ENCODE data around the gene DOCK2. TPM values are rescaled to one million over a fixed set of nuclear protein-coding genes. Genes with fewer than 3 reads are reported as not detected.

DOCK2 gene
- total and polyA plus RNA-seq, 3 donors from 2014 or later = 6.8 to 8.9 (median 7.3) TPM

- Histone ChIP-seq H3K36me3 (ENCODE audit: low read depth, missing control alignments) (no peaks in the 10 kb centered on the region), H3K27me3 (no peaks in the 10 kb centered on the region), H3K4me3 (no peak overlapping the region), H3K27ac (no peak overlapping the region), H3K4me1 (no peaks in the 10 kb centered on the region), H3K9me3 (no peaks in the 10 kb centered on the region)
- DNase-seq = no peak
- intact Hi-C loops (cut with DNase I; ENCODE audit: low total_unique reads) = no loop called here
- 85 to 91% methylated on average over 4 of the region's 4 CpGs for WGBS, 2 donors
- TF ChIP-seq POLR2A (IDR thresholded peaks at IDR 0.05) (no peak), CTCF (IDR thresholded peaks at IDR 0.05) (no peak)
These were observed 252.5 kb downstream of the DOCK2 start for GRCh38 chr5:169889572-169889971.

- no peaks in the 10 kb centered on the region for H3K36me3 ChIP-seq (ENCODE audit: low read depth, missing control alignments)
- no peaks in the 10 kb centered on the region for H3K27me3 ChIP-seq
- no peak for DNase-seq
- H3K4me3 ChIP-seq = no peak overlapping the region
- H3K27ac ChIP-seq = no peak overlapping the region
- no peak for TF ChIP-seq POLR2A (IDR thresholded peaks at IDR 0.05)
- no peaks in the 10 kb centered on the region for H3K4me1 ChIP-seq
- intact Hi-C loops (cut with DNase I; ENCODE audit: low total_unique reads) = no loop called here
- H3K9me3 ChIP-seq = no peaks in the 10 kb centered on the region
These were observed 255.9 kb downstream of the DOCK2 start for GRCh38 chr5:169893010-169893409.

GRCh38 chr5:169893571-169893970, 256.5 kb downstream of the DOCK2 start:
- TF ChIP-seq POLR2A (IDR thresholded peaks at IDR 0.05) (no peak), CTCF (IDR thresholded peaks at IDR 0.05) (no peak)
- H3K4me1 ChIP-seq = no peaks in the 10 kb centered on the region
- H3K9me3 ChIP-seq = no peaks in the 10 kb centered on the region
- intact Hi-C loops (cut with DNase I; ENCODE audit: low total_unique reads) = no loop called here
- no peak overlapping the region for H3K27ac ChIP-seq
- no peaks in the 10 kb centered on the region for H3K36me3 ChIP-seq (ENCODE audit: low read depth, missing control alignments)
- DNase-seq = no peak
- H3K4me3 ChIP-seq = no peak overlapping the region
- WGBS, 2 donors = 80 to 85% methylated on average over 2 of the region's 2 CpGs
- H3K27me3 ChIP-seq = no peaks in the 10 kb centered on the region

- no peak for DNase-seq
- Histone ChIP-seq H3K4me1 (no peaks in the 10 kb centered on the region), H3K27me3 (no peaks in the 10 kb centered on the region), H3K4me3 (no peak overlapping the region), H3K27ac (no peak overlapping the region), H3K9me3 (no peaks in the 10 kb centered on the region), H3K36me3 (ENCODE audit: low read depth, missing control alignments) (no peaks in the 10 kb centered on the region)
- WGBS, 2 donors = 64% methylated on average over 7 of the region's 7 CpGs
- intact Hi-C loops (cut with DNase I; ENCODE audit: low total_unique reads) = no loop called here
- TF ChIP-seq CTCF (IDR thresholded peaks at IDR 0.05) (no peak), POLR2A (IDR thresholded peaks at IDR 0.05) (no peak)
These were observed 258.9 kb downstream of the DOCK2 start for GRCh38 chr5:169895926-169896325.

- WGBS, 2 donors = 91 to 100% methylated on average over 4 of the region's 4 CpGs
- no peaks in the 10 kb centered on the region for H3K9me3 ChIP-seq
These were observed 260.4 kb downstream of the DOCK2 start for GRCh38 chr5:169897481-169897880.

More at GRCh38 chr5:169897481-169897880, 260.4 kb downstream of the DOCK2 start:
- no peak for DNase-seq
- Histone ChIP-seq H3K4me3 (no peak overlapping the region), H3K4me1 (no peaks in the 10 kb centered on the region), H3K27ac (no peak overlapping the region), H3K36me3 (ENCODE audit: low read depth, missing control alignments) (no peaks in the 10 kb centered on the region), H3K27me3 (no peaks in the 10 kb centered on the region)
- intact Hi-C loops (cut with DNase I; ENCODE audit: low total_unique reads) = no loop called here
- no peak for TF ChIP-seq POLR2A (IDR thresholded peaks at IDR 0.05)
- no peak for TF ChIP-seq CTCF (IDR thresholded peaks at IDR 0.05)
